DMS79 (cell line): ENCODE measurements around the gene PTPRF.
A peak's percentile ranks its signal among the peaks of the same experiment; 100 is the strongest.

Experiments
- DNase-seq: peaks from one replicate; lab custom pipeline; 2025; lab: John Stamatoyannopoulos, UW

Gene PTPRF

DNA sequence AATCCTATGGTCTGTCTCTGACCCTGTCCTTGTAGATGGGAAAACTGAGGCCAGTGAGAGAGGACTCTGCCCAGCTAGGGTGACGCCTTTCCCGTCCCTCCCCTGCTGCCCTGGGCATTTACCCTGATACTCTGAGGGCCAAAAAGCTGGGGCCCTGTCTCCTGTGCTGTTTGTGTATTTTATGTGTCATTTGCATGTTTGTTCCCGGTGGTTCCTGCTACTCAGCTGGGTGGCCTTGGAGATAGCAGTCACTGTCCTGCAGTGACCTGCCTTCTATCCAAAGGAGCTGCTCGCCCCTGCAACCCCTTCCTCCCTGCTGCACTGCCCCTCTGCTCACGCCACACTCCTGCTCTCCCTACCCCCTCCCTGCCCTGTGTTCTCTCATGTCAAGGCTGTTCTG is 78.1 kb downstream of the PTPRF start:
- DNase-seq: no peak

- no peak for DNase-seq
Measured at GRCh38 chr1:43610339-43610738, 79.7 kb downstream of the PTPRF start.

- DNase-seq: no peak
Measured at GRCh38 chr1:43611950-43612349, 81.3 kb downstream of the PTPRF start.

DNA sequence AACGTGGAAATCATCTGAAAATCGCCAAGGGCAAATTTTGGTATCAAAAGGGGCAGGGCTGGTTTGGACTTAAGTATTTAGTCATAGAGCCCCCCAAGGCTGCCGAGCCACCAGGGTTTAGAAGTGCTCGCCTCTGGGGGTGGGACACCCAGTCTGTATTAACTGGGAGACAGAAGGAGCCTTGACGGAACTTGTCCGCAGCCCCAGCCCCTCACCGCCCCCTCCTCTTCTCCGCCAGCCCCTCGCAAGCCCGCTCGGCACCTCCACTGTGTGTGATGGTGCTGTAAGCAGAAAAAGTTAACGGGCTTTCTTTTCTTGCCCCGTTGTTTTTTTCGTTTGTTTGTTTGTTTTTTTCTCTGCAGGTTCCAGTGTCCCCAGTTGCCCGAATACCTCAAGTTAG is 81.7 kb downstream of the PTPRF start:
- no peak for DNase-seq

GRCh38 chr1:43613075-43613942 is 82.6 kb downstream of the PTPRF start:
- DNase-seq: no peak

DNA sequence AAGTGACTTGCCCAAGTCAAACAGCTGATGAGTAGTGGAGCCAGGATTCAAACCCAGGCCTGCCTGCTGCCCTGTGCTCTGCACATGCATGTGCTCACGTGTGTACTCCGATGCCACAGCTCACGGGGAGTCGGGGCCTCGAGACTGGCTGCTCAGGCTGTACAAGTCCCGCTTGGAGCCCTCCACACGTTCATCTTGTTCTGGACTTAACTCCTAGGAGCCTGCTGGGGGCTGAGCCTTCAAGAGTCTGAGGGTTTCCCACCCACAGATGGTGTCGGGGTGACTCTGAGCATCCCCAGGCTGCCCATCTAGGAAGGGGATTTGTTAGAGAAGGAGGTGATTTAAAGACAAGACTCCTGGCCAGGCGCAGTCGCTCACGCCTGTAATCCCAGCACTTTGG is 83.5 kb downstream of the PTPRF start:
- DNase-seq: no peak

DNA sequence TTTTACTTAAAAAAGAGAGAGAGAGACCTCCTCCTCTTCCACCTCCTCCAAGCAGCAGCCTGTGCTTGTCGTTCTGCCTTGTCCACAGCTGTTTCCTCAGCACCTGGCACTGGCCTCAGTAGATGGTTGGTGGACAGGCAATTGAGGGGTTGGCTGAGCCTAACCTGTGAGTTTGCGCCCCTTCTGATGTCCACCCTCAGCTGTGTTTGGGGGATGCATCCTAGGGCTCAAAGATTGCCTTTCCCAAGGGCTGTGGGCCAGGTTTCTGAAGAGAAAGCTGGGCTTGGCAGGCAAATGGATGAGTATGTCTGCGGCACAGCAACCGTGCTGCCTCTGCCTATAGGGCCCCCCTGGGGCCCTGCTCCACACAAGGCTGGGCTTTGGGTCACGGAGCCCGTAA is 84.2 kb downstream of the PTPRF start:
- no peak for DNase-seq

- DNase-seq: no peak
Measured at GRCh38 chr1:43616383-43616782, 85.7 kb downstream of the PTPRF start.

GRCh38 chr1:43617011-43617410 is 86.3 kb downstream of the PTPRF start:
- no peak for DNase-seq

DNA sequence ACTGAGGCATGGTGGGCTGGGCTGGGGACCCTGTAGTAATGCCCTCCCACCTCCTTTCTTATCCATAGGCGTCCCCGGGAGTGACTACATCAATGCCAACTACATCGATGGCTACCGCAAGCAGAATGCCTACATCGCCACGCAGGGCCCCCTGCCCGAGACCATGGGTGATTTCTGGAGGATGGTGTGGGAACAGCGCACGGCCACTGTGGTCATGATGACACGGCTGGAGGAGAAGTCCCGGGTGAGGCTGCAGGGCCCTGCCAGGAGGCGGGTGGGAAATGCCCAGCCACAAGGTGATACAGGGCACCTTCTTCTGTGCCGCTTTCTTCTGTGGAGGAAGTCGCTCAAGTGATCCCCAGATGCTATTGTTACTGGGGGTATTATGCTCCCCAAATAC is 87.0 kb downstream of the PTPRF start:
- DNase-seq: no peak

DNA sequence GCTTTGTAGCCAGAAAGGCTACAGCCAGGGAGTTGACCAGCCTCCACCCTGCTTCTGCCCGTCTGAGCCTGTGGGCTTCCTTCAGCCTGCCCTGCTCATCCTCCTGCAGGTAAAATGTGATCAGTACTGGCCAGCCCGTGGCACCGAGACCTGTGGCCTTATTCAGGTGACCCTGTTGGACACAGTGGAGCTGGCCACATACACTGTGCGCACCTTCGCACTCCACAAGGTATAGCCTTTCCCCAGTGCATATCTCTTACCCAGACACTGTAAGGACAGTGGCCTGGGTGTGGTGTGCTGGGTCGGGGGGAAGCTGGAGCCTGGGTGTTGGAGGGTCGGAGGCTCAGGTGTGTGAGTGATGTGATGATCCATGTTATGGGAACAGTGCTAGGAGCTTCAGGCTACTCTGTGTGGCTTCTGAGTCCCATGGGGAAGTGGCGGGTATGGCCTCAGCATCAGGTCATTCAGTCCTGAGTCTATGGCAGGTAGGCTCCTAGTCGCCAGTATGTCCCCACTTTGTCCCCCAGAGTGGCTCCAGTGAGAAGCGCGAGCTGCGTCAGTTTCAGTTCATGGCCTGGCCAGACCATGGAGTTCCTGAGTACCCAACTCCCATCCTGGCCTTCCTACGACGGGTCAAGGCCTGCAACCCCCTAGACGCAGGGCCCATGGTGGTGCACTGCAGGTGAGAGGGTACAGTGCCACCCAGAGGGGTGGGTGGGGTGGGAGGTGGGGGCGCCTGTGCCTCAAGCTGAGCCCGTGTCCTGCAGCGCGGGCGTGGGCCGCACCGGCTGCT is 88.0 kb downstream of the PTPRF start:
- no peak for DNase-seq

- no peak for DNase-seq
Measured at GRCh38 chr1:43619314-43619790, 88.7 kb downstream of the PTPRF start.

DNA sequence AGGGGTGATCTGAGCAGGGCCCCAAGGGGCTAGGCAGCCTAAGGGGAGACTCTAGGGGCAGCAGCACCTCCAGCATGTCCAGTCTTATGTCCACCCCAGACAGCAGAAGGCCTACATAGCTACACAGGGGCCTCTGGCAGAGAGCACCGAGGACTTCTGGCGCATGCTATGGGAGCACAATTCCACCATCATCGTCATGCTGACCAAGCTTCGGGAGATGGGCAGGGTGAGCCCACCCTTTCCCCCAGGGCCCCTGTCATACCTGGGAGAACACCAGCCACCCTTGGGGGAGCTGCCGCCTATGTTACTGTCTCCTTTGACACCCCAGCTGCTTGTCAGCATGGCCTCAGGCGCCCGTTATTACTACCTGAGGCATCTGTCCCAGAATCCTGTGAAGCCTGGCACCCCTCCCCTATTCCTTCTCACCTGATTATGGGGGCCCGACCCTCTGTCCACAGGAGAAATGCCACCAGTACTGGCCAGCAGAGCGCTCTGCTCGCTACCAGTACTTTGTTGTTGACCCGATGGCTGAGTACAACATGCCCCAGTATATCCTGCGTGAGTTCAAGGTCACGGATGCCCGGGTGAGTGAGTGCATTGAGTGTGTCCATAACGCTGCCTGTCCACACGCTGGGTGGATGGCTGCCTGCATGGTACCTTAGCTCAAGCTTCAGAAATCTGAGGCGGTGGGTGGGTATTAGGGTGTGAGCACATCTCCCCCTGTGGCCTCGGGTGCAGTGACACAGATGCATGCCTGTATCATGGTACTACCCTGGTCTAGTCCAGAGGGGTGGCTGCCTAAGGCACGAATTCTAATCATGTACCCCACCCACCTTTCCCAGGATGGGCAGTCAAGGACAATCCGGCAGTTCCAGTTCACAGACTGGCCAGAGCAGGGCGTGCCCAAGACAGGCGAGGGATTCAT is 89.6 kb downstream of the PTPRF start:
- no peak for DNase-seq

DNA sequence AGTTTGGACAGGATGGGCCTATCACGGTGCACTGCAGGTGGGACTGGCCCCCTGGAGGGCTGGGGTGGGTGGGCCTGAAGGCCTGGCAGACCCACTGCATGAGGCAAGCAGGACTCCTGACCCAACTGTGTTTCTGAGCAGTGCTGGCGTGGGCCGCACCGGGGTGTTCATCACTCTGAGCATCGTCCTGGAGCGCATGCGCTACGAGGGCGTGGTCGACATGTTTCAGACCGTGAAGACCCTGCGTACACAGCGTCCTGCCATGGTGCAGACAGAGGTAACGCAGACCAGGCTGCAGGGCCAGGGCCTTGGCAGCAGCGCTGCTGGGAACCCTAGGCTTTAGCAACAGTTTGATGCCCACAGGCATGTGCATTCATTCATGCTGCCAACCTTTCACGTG is 90.3 kb downstream of the PTPRF start:
- no peak for DNase-seq

- no peak for DNase-seq
Measured at GRCh38 chr1:43621386-43621785, 90.7 kb downstream of the PTPRF start.

DNA sequence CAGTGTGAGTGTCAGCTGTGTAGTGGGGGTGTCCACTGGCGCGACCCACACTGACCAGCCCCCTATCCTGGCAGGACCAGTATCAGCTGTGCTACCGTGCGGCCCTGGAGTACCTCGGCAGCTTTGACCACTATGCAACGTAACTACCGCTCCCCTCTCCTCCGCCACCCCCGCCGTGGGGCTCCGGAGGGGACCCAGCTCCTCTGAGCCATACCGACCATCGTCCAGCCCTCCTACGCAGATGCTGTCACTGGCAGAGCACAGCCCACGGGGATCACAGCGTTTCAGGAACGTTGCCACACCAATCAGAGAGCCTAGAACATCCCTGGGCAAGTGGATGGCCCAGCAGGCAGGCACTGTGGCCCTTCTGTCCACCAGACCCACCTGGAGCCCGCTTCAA is 91.2 kb downstream of the PTPRF start:
- DNase-seq: no peak

DNA sequence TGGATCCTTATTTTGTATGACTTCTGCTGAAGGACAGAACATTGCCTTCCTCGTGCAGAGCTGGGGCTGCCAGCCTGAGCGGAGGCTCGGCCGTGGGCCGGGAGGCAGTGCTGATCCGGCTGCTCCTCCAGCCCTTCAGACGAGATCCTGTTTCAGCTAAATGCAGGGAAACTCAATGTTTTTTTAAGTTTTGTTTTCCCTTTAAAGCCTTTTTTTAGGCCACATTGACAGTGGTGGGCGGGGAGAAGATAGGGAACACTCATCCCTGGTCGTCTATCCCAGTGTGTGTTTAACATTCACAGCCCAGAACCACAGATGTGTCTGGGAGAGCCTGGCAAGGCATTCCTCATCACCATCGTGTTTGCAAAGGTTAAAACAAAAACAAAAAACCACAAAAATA is 91.8 kb downstream of the PTPRF start:
- DNase-seq: no peak

- DNase-seq: no peak
Measured at GRCh38 chr1:43622901-43623780, 92.5 kb downstream of the PTPRF start.

DNA sequence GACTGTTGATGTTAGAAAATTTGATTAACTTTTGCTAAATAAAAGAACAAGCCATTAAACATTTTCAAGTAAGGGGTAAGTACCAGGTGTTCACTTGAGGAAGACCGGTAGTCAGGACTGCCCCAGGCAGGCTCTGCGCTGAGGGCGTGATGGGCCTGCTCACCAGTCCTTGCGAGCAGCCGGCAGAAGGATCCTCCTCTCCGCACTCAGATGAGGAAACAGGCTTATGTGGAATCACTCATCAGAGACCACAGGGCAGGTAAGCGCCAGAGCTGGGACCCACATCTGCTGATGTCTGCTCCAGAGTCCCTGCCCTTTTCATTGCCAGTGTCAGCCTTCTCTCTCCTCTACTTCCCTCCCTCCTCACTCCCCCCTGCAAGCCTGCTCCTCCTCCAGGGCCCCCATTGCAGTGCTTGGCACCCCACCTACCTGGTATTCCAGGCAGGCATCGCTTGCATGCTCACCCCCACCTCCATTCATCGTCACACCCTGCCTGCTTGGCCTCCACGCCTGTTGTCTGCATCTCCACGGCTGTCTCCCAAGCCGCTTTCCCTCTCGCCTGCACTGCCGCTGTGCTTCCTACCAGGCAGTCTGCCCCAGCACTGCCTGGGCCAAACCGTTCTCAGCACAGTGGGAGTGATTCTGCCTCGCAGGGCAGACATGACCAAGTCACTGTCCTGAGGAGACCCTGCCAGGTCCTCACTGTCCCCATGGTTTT is 94.5 kb downstream of the PTPRF start:
- DNase-seq: no peak

DNA sequence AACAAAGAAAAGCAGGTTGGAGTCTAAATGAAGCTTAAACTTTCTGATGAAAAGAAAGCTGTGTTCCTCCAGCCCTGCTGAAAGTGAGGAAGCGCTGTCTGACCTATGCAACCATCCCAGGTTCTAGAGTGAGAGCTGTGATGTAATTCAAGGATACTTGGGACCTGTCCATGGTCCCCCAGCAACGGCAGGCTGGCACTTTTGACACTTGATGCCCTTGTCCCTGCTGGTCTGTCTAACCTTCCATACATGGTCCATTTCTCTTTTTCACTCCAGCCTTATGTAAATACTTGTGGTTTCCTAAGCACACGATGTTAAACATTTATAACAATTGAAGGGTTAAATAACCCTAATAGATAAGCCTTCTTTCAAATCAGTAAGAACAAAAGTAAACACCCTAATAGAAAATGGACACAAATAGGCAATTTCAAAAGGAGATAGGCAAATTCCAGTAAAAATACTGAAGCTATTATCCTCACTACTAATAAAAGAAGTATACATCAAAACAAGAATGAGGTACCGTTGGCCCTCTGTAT is 101.5 kb downstream of the PTPRF start:
- DNase-seq: peak; percentile 42
